Measurements from ENCODE around the gene KXD1.
A peak's percentile ranks its signal among the peaks of the same experiment; 100 is the strongest.
"Not testable (repeated sequence)": the region's sequence is repeated elsewhere in the genome, so short reads cannot be mapped to it uniquely, and the experiment has no call there.

Gene KXD1

DNA sequence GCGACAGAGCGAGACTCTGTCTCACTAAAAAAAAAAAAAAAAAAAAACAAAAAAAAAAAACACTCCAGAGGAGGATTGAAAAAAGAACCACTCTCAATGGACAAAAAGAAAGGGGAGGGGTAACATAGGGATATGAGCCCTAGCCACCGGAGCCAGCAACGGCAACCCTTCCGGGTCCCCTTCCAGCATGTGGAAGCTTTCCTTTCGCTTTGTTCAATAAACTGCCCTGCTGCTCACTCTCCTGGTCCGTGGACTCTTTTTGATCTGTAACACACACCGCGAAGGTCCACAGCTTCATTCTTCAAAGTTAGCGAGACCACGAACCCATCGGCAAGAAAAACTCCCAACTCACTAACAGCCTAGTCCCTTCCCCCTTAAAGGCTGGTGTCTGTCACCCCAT is 29.9 kb downstream of the KXD1 start:
- no peak for DNase-seq

GRCh38 chr19:18587962-18588610 is 30.4 kb downstream of the KXD1 start:
- no peak for DNase-seq

DNA sequence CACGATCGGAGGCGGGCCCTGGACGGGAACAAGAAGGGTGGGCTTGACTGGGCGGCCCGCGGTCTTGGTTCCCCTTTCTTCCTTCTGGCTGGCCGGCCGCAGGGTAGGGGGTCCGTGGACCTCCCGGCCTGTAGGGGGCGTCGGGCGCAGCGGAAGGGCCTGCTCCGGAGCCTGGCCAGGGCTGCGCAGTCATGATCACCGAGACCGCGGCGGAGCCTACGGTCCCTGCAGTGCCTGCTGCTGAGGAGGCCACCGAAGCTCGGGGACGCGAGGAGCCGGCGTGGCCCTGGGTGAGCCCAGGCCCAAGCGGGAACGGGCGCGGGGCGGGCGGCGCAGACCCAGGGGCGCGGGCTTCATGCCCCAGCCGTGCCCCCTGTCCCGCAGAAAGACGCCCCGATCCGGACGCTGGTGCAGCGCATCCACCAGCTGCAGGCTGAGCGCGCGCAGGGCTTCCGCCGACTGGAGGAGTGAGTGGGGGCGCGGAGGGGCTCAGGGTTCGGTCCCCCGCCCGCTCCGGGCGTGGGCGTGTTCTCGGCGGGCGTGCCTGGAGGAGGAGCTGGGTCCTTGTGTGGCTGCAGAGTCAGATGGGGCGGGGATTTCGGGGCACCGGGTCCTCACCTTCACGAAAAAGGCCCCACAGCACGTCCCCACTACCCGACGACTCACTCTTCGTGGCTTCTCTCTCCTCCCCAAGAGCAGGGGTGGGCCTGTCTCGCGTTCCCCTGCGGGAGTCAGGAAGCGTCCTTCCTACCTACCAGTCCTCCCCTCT is 31.1 kb downstream of the KXD1 start, which contains the start of gene REX1BD:
TSS of gene REX1BD (plus strand) at position 188 of the 769 bp plus-strand sequence. CDS start at position 192, 4 bp downstream.
- peak; percentile 92 for DNase-seq

DNA sequence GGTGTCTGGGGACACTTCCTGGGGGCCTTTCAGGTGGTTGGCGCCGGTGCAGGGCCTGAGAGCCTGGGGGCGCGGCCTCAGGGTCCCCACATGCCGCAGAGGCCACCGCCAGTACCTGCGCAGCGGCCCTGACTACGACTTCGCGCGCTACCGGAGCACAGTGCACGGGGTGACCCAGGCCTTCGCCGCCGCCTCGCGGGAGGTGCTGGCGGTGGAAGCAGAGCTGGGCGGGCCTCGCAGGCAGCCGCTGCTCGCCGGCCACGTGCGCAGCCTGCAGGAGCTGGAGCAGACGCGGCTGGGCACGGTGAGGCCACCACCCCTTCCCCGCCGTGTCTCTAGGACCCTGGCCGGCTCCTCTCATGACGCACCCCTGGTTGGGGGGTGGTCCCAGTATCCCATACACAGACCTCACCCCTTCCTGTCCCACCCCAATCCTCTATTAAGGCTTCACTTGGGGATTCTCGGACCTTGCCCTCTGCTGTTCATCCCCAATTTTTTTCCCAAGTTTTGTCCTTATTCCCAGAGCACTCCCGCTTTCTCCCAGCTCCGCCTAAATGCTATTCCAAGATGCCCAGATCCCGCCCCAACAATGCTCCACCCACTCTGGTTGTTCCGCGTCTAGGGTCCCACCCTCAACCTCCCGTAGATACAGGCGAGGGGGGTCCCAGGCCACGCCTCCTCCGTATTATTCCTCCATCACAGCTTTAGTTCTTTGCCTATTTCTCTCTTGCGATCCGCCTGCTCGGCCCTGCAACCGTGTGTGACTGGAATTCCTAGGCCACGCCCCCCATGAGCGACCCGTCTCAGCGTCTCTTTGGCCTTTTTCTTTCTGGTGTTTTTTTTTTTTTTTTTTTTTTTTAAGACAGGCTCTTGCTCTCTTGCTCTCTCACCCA is 32.0 kb downstream of the KXD1 start:
- no peak for DNase-seq

- no peak for DNase-seq
Observed at GRCh38 chr19:18590273-18591272, 32.9 kb downstream of the KXD1 start.

DNA sequence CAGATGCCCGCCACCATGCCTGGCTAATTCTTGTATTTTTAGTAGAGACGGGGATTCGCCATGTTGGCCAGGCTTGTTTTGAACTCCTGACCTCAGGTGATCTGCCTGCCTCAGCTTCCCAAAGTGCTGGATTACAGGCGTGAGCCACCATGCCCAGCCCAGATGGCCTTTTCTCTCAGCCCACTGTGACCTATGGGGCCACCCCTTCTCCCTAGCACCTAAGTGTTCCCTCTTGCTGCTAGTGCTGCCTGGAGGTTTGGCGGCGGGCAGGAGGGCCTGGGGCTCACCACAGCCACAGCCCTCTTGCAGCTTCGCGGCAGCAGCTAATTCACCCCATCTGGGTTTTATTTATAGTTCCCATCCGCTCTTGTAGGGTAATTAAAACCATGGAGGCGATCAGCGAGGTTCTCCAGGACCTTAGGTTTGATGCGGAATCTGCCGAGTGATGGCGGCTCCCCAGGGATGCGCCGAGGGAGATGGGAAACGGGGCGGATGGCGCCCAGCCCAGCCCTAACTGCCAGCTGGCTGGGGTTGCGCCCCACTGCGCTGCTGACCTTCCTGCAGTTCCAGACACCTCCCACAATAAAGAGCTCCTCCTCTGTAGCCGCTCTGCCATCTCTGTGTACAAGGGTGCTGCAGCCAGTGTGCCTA is 34.2 kb downstream of the KXD1 start:
- DNase-seq = no peak

GRCh38 chr19:18592732-18593131 is 35.1 kb downstream of the KXD1 start:
- DNase-seq = not testable (repeated sequence)

DNA sequence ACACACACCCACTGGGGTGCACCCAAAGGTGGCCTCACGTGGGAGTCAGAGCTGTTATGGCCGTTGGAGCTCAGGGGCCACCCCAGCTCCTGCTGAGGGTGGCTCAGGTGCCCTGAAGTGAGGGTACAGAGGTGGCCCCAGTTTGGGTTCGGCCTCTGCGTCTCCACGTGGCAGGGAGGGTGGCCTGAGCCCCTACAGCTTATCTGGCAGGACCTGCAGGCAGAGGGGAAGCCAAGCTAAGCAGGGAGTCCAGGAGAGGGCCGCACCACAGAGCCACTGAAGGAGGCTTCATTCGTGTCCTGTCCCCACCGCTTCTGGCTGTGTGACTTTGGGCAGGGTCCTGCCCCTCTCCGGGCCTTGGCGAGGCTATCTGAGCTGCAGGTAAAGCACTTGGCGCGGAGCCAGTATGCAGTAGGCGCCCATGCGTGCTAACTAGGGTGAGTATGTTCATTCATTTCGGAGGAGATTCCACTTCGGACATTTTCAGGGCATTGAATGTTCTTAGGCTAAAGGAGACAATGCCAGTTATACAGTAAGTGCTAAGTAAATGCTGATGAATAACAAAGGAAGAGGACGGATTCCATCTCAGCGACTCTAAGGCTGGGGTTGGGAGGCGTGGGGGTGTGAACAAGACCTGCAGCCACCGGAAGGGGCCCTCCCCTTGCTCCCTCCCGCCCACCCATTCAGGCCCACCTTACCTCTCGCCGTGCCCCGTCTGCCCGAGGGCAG is 35.9 kb downstream of the KXD1 start:
- DNase-seq = no peak

DNA sequence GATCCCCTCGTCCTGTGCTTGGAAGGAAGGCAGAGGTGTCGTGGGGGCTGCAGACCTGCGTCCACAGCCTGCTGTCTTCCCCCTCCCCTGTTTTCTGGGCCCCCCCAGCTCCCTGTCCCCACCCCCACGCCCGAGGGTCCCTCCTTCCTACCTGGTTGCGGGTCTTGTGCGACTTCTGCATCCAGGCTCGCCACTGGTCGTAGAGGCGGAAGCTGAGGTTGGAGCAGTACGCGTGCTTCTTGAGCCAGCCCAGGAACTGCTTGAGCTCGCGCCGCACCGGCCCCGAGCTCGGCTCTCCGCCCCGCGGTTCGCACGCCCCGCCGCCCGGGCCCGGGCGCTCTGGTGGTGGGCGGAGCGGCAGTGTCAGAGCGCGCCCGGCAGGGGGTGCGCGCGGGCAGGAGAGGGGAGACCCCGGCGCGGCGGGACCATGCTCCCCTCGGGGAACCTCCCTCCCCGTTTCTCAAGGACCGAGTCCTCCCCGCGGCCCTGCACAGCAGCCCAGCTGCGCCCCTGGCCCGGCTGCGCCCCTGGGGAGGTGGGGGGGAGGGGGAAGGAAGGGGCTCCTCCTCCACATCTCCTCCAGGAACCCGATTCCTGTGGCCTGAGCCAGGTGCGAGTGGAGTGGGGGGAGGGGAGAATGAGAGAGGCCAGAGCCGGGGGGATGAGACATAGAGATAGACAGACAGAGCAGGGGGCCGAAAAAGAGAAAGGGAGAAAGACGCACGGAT is 36.6 kb downstream of the KXD1 start:
- DNase-seq = peak; percentile 19

DNA sequence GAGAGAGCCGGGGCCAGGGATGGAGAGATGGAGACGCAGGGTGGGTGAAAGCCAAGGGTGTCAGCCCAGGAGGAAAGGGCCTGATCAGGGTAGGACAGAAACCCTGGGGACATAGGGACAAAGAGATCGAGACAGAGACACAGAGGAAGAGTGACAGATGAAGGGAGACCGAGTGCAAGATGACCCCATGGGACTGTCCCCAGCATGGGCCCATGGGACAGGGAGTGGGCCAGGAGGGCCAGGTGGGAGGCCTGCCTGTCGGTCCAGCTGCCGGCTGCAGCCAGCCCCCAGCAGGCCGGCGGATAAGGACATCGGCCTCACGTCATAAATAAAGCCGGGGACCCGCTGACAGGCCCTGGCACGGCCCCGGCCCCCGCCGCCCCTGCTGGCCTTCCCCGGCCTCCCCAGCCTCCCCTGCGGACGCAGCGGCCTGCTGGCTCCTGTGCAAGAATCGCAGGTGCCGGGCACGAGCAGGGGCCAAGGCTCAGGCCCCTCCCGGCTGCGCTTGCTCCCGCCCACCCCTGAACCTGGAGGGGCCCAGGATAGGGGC is 37.2 kb downstream of the KXD1 start:
- DNase-seq = no peak

- DNase-seq = no peak
Observed at GRCh38 chr19:18595475-18595874, 37.8 kb downstream of the KXD1 start.

DNA sequence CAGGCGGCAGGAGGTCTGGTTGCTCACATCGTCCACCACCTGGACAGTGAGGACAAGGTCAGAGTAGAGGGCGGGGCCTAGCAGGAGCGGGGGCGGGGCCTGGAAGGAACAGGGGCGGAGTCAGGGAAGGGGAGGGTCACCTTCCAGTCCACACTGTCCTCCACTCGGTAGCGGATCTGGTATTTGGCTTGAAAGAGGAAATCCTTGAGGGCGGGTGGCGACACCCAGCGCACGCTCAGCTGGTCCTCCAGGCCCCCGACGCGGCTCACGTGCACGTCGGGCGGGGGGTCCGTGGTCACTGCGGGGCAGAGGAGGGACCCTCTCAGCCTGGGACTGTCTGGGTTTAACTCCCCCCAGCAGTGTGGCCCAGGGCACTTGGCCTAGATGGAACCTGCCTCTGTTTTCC is 39.1 kb downstream of the KXD1 start:
- DNase-seq = no peak

DNA sequence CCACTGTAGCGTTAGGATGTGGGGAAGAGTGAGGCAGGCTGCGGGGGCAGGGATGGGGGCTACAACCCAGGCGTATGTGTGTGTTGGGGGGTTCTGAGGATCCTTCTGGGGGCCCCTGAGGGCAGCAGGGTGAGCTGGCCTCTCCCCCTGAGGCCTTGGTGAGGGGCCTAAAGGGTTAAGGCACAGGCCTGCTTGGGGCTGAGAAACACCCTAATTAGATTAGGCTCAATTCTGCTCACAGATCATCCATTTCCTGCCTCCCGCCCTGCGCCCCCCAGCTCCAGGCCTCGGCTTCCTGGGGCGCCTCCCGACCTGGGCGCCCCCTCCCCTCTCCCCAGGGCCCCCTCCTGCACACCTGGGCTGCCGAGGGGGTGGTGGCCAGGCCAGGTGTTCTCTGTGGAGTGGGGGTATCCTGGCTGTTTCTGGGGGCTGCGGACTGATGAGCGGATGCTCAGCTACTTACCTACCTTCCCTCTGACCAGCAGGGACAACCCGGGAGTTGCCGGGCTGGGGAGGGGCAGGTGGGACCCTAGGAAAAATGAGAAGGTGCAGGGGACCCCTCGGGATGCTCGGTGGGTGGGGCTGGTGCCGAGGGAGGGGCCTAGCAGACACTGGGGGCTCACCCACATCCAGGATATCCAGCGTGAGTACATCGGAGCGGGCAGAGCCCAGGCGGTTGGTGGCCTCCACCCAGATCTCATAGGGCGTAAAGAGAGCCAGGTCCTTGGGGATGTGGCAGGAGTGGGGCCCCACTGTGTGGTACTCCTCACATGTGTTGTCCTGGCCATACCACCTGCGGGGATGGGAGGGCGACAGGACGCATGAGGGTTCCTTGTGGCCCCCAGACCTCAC is 40.4 kb downstream of the KXD1 start:
- no peak for DNase-seq

GRCh38 chr19:18599485-18599884 is 41.8 kb downstream of the KXD1 start:
- DNase-seq = no peak

- not testable (repeated sequence) for DNase-seq
Observed at GRCh38 chr19:18600692-18601397, 43.2 kb downstream of the KXD1 start.

- no peak for DNase-seq
Observed at GRCh38 chr19:18601875-18602274, 44.2 kb downstream of the KXD1 start.

GRCh38 chr19:18603255-18603957 is 45.7 kb downstream of the KXD1 start:
- DNase-seq = no peak
